ENCODE results near the gene GPR15LG.

DNA sequence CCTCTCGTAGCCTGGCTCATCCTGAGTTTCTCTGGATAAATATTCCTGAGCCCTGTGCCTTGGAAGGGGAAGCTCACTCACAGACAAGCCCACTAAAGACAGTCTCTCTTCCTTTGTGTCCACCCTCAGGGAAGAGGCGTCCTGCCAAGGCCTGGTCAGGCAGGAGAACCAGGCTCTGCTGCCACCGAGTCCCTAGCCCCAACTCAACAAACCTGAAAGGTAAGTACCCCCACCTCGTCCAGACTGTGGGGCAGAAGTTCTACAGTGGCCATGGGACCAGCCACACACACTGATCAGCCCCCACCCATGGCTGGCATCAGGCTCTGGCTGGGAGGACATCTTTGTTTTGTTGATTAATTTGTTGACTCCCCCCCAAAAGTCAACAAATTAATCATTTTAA, 2.8 kb downstream of the GPR15LG start:
- TF ChIP-seq EZH2 (IDR thresholded peaks at IDR 0.05; ENCODE audit: insufficient read depth, poor library complexity, severe bottlenecking) (no peak), EZH2phosphoT487 (IDR thresholded peaks at IDR 0.05; ENCODE audit: insufficient read depth, low read depth) (no peak)
